Tibial nerve (tissue), 4 donors: ENCODE measurements around the gene CDH4. TPM values are rescaled to one million over a fixed set of nuclear protein-coding genes. Genes with fewer than 3 reads are reported as not detected.

Source experiments
- DNase-seq, 2 donors: peaks; one replicate each; pipeline ENCODE4 v3.0.0-alpha.2; 2019; ENCODE audit warnings: low spot score in 2 of 2
- H3K27ac ChIP-seq, 4 donors: fragments of 200-600 bp; sonication (generic) in 3 of 4; one replicate each; pipeline ENCODE4 v1.5.1; 2017 to 2019; ENCODE audit warnings: mild to moderate bottlenecking in 1 of 4
- H3K27me3 ChIP-seq, 2 donors: fragments of 200-600 bp; sonication (generic) in 1 of 2; one replicate each; pipeline versions ENCODE4 v1.5.1 to v1.6.0; 2017 to 2019
- H3K36me3 ChIP-seq, 3 donors: fragments of 200-600 bp; sonication (generic); one replicate each; pipeline ENCODE4 v1.5.1; 2018 to 2019
- H3K4me1 ChIP-seq, 4 donors: fragments of 200-600 bp; sonication (generic) in 3 of 4; one replicate each; pipeline ENCODE4 v1.5.1; 2017 to 2019
- H3K4me3 ChIP-seq, 4 donors: fragments of 200-600 bp; sonication (generic) in 3 of 4; one replicate each; pipeline ENCODE4 v1.5.1; 2017 to 2019; ENCODE audit warnings: mild to moderate bottlenecking in 1 of 4, moderate library complexity in 1 of 4
- H3K9me3 ChIP-seq, 4 donors: fragments of 200-600 bp; sonication (generic) in 3 of 4; one replicate each; pipeline ENCODE4 v1.5.1; 2017 to 2019
- CTCF ChIP-seq, 5 experiments: fragments of 200-600 bp in 3 of 5; fragments of 450-650 bp in 2 of 5; sonication (generic) in 3 of 5; IDR thresholded peaks; one replicate each; pipeline ENCODE4 v1.5.1; 2016 to 2019; ENCODE audit warnings: antibody characterized with exemption in 5 of 5, mild to moderate bottlenecking in 3 of 5, moderate library complexity in 2 of 5
- EP300 ChIP-seq, 2 donors: sonication (generic); formaldehyde crosslinking; IDR thresholded peaks; one replicate each; pipeline ENCODE4 v1.6.1; 2017; ENCODE audit warnings: antibody characterized with exemption in 2 of 2, mild to moderate bottlenecking in 1 of 2
- POLR2A ChIP-seq, 2 donors: fragments of 450-650 bp; IDR thresholded peaks; one replicate each; pipeline ENCODE4 v1.6.1; 2017; ENCODE audit warnings: antibody characterized with exemption in 2 of 2, mild to moderate bottlenecking in 2 of 2, moderate library complexity in 2 of 2
- WGBS, 2 donors: methylation state at CpG; one replicate each; pipeline ENCODE4 v1.1.5; 2018; 5-methylcytosine and 5-hydroxymethylcytosine counted together
- total RNA-seq, 4 donors: library from RNA; depleted of rRNA; stranded (reverse); fragments of >200 nt; gene quantifications; one replicate each; pipeline ENCODE4 v1.1.0, GENCODE V29; 2016

Gene CDH4
- total RNA-seq, 4 donors from 2014 or later: 0.78 to 2.3 (median 1.0) TPM

DNA sequence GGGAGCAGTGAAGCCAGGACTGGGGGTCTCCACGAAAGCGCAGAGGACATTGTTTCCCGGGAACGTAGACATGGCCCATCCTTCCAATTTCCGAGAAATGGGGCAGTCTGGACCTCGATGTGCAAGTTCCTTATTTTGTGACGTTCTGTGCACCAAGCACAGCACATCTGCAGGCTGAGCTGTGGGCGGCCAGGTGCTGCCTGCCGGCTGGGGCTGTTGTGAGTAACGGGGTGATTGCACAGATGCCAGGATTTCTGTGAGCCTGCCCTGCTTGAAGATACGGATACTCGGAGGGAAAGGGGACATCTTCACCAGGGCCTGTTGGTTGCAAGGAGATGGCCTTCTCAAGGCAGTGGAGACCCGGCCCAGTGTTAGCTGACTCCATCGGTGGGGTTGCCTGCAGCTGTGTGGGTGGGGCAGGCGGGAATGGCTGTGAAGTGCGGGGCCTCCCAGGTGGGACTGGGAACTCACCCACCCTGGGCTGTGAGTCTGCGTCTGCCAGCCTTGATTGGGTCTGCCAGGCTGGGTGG lies 27.6 kb downstream of the CDH4 start:
- H3K4me1 ChIP-seq: no peaks in the 10 kb centered on the region

GRCh38 chr20:61280217-61280980 lies 28.3 kb downstream of the CDH4 start:
- DNase-seq: no peak
- Histone ChIP-seq H3K27ac (no peak overlapping the region), H3K36me3 (no peaks in the 10 kb centered on the region), H3K9me3 (no peaks in the 10 kb centered on the region), H3K4me3 (no peak overlapping the region), H3K4me1 (no peaks in the 10 kb centered on the region), H3K27me3 (no peaks in the 10 kb centered on the region)
- TF ChIP-seq EP300 (IDR thresholded peaks at IDR 0.05): no peak
- no peak for TF ChIP-seq POLR2A (IDR thresholded peaks at IDR 0.05)
- TF ChIP-seq CTCF (IDR thresholded peaks at IDR 0.05): no peak
- 90% methylated on average over 27 of the region's 27 CpGs for WGBS, 2 donors

More for the DNA sequence above, 27.6 kb downstream of the CDH4 start:
- H3K27ac ChIP-seq: no peak overlapping the region
- H3K27me3 ChIP-seq: no peaks in the 10 kb centered on the region
- no peaks in the 10 kb centered on the region for H3K36me3 ChIP-seq
- H3K9me3 ChIP-seq: peaks cover 0 to 3% (median 0%) of the 10 kb centered on the region in 4 donors
- DNase-seq: no peak
- TF ChIP-seq CTCF (IDR thresholded peaks at IDR 0.05) (no peak), EP300 (IDR thresholded peaks at IDR 0.05) (no peak)
- no peak overlapping the region for H3K4me3 ChIP-seq
- WGBS, 2 donors: 84 to 86% methylated on average over 17 of the region's 17 CpGs

- Histone ChIP-seq H3K4me1 (no peaks in the 10 kb centered on the region), H3K4me3 (no peak overlapping the region), H3K9me3 (no peaks in the 10 kb centered on the region), H3K36me3 (no peaks in the 10 kb centered on the region), H3K27ac (no peak overlapping the region), H3K27me3 (no peaks in the 10 kb centered on the region)
- 87 to 91% methylated on average over 8 to 12 of the region's 12 CpGs for WGBS, 2 donors
- DNase-seq: no peak
- no peak for TF ChIP-seq CTCF (IDR thresholded peaks at IDR 0.05)
- no peak for TF ChIP-seq EP300 (IDR thresholded peaks at IDR 0.05)
Measured at GRCh38 chr20:61281286-61281795, 29.3 kb downstream of the CDH4 start.

GRCh38 chr20:61284752-61285151 lies 32.7 kb downstream of the CDH4 start:
- TF ChIP-seq POLR2A (IDR thresholded peaks at IDR 0.05) (no peak), CTCF (IDR thresholded peaks at IDR 0.05) (no peak), EP300 (IDR thresholded peaks at IDR 0.05) (no peak)
- Histone ChIP-seq H3K36me3 (no peaks in the 10 kb centered on the region), H3K27me3 (no peaks in the 10 kb centered on the region), H3K4me1 (no peaks in the 10 kb centered on the region), H3K9me3 (peaks cover 0 to 6% (median 0%) of the 10 kb centered on the region in 4 donors), H3K4me3 (no peak overlapping the region), H3K27ac (no peak overlapping the region)
- no peak for DNase-seq
- WGBS, 2 donors: 76 to 79% methylated on average over 5 of the region's 5 CpGs

DNA sequence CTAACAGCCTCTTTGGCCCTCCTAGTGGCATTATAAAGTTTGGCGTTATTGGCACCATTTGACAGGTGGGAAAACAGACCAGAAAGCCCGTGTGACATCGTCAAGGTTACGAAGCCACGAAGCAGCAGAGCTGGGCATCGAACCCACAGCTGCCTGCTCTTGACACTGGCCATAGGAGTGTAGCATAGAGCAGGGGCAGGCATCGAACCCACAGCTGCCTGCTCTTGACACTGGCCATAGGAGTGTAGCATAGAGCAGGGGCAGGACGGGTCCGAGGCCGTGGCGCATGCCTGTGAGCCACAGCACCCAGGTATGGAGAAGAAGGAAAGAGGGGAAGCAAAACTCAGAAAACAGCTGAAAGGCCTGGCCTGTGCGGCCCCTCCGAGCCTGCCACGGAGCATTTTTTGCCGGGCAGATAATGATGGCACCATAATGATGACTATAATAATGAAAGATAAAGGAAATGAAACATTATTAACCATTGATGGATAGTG lies 33.1 kb downstream of the CDH4 start:
- H3K27ac ChIP-seq: no peak overlapping the region
- WGBS, 2 donors: 88 to 91% methylated on average over 15 of the region's 15 CpGs
- H3K36me3 ChIP-seq: no peaks in the 10 kb centered on the region
- DNase-seq: no peak
- H3K27me3 ChIP-seq: no peaks in the 10 kb centered on the region
- peaks cover 0 to 6% (median 0%) of the 10 kb centered on the region in 4 donors for H3K9me3 ChIP-seq
- TF ChIP-seq POLR2A (IDR thresholded peaks at IDR 0.05) (no peak), EP300 (IDR thresholded peaks at IDR 0.05) (no peak), CTCF (IDR thresholded peaks at IDR 0.05) (no peak)
- H3K4me1 ChIP-seq: no peaks in the 10 kb centered on the region
- no peak overlapping the region for H3K4me3 ChIP-seq
